SIG-M5 treated with dmso at 0.1 percent for 504 hours (cell line): ENCODE results near the gene PDZD2.
A peak's percentile ranks its signal among the peaks of the same experiment; 100 is the strongest.
"Not testable (repeated sequence)": the region's sequence is repeated elsewhere in the genome, so short reads cannot be mapped to it uniquely, and the experiment has no call there.

Experiments
- DNase-seq: peaks from one replicate; lab custom pipeline; 2025; ENCODE audit not compliant: unreplicated experiment; lab: John Stamatoyannopoulos, UW

PDZD2 gene

DNA sequence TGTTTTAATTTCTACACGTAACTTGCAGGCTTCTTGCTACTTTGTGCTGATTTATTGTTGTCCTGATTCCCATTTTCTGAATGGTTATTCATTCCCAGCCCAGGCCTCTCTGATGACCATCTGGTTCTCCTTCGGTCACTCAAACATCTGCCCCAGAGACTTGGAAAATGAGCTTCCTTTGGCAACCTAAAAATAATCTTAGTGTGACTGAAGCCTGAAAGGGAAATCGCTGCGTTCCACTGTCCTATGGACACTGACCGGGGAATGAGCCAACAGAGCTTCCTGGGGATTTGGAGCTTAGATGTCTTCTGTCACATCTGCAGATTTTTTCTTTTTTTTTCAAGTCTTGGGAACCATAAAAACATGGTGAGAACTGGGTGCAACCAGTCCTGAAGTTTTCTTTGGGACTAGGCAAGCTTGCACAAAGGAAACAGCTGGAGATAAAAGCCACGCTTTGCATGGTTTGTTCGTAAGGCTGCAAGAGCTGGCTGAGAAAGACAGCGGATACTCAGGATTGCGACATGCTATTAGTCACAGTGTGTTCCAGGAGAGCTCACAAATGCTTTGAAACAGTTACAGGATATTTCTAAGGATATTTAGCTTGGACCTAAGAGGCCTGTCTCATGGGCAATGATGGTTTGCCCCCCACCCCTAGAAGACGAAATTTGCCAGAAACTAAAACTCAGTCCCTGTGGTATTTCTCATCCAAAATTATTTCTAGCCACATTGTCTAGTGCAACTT lies 389.0 kb downstream of the PDZD2 start:
- DNase-seq, result peak; percentile 97

GRCh38 chr5:32029261-32029660 lies 390.3 kb downstream of the PDZD2 start:
- no peak for DNase-seq

GRCh38 chr5:32029781-32030180 lies 390.9 kb downstream of the PDZD2 start:
- DNase-seq, result no peak

DNA sequence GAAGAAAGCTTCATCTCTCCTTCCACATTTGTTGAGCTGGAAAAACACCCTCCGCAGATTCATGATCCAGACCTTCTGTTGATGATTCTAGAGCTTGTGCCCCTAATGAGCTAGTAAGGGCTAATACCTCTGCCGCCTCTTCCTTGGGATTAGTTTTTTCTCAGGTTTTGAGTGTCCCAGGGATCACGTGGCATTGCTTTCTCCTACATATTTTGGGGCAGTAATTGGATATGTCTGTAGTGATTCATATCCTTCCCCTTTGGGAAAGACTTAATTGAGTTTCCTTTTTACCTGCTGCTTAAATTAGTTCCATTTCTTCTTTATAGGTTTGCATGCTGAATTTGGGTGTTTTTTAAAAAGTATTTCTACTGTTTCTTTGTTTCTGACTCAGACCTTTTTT lies 391.3 kb downstream of the PDZD2 start:
- no peak for DNase-seq

DNA sequence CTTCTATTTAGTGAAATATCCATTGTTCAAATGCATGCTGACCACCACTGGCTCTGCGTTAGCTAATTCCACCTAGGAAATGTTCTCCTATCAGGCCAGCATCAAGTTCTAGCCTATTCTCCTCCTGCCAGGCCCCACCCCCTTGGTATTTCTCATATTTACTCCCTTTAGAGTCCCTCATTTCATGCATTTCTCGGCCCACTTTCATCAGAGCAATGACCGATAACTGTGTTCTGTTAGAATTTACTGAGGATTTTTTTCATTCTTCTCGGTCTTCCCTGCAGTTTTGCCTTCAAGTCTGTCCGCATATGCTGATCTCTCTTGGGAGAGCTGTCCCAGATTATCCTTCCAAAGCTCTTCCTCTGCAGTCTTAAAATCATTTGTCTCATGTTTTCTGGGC lies 391.8 kb downstream of the PDZD2 start:
- DNase-seq, result no peak

- DNase-seq, result peak; percentile 25
These were observed 392.2 kb downstream of the PDZD2 start for GRCh38 chr5:32031089-32031488.

- DNase-seq, result no peak
These were observed 399.6 kb downstream of the PDZD2 start for GRCh38 chr5:32038523-32038922.

- not testable (repeated sequence) for DNase-seq
These were observed 400.2 kb downstream of the PDZD2 start for GRCh38 chr5:32039133-32039532.

DNA sequence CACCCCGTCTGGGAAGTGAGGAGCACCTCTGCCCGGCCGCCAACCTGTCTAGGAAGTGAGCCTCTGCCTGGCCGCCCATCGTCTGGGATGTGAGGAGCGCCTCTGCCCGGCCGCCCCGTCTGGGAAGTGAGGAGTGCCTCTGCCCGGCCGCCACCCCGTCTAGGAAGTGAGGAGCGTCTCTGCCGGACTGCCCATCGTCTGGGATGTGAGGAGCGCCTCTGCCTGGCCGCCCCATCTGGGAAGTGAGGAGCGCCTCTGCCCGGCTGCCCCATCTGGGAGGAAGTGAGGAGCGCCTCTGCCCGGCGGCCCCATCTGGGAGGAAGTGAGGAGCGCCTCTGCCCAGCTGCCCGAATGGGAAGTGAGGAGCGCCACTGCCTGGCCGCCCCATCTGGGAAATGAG lies 400.7 kb downstream of the PDZD2 start:
- not testable (repeated sequence) for DNase-seq

- DNase-seq, result not testable (repeated sequence)
These were observed 401.3 kb downstream of the PDZD2 start for GRCh38 chr5:32040181-32040695.

DNA sequence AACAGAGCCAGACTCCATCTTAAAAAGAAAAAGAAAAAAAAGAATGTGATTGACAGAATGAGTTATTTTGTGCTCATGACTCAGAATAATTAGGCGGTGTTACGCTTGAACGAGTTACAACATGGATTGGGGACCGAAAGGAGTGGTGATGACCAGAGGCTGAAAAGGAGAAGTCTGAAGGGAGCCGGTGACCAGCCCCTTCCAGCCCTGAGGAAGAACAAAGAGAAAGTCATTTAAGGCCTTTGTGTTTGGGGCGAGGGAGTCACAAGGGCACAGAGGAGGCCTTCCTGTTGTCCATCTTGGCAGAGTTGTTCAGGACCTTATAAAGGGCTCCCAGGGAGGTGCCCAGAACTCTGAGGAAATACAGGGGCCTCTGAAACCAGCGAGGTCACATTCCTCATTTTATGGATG lies 403.6 kb downstream of the PDZD2 start:
- DNase-seq, result peak; percentile 37

DNA sequence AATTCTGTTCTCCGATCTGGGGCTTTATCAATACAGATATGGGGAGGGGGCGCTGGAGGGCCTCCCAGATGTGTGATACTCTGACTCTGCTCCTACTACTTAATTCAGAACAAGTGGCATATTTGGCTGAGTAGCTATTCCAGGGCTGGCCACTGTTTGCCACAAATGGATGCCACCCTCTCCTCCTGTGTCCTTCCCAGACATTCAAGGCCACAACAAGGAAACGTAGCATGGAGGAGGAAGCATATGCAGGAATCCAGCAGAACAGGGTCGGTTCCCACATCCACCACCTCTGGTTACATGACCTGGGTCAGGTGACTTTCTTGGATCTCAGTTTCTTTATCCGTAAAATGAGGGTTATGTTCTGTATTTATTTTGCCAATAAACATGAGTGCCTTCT lies 404.2 kb downstream of the PDZD2 start:
- no peak for DNase-seq

GRCh38 chr5:32044434-32044833 lies 405.5 kb downstream of the PDZD2 start:
- no peak for DNase-seq

DNA sequence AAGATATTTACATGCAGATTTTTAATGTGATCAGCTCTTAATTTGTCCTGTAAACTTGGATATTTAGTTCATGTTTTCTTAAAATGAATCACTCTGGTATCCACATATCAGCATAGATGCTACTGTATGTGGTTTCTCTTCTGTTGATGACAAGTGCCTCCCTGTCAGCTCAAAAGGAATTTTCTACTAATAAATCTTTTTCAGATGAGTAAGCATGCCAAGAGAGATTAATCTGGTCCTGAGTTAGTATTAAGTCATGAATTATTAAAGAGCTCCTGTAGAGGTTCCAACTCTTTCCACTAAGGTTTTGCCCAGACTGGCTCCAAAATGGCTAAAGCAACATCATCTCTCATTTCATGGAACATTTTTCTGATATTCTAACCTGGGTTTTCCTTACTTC lies 406.0 kb downstream of the PDZD2 start:
- no peak for DNase-seq

DNA sequence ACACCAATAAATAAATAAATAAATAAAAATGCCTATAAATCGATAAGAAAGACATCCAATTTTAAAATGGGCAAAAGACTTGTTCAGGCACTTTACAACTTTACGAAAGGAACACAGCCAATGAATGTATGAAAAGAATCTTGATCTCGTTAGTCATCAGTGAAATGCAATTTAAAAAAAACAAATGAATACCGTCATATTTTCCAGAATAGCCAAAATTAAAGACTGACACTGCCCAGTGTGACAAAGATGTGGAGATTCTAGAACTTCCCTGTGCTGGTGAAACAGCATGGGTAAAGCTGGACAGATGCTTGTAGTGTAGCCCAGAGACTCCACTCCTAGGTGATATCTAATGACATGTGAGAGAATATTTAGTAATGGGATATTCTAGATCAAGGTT lies 408.1 kb downstream of the PDZD2 start:
- no peak for DNase-seq

DNA sequence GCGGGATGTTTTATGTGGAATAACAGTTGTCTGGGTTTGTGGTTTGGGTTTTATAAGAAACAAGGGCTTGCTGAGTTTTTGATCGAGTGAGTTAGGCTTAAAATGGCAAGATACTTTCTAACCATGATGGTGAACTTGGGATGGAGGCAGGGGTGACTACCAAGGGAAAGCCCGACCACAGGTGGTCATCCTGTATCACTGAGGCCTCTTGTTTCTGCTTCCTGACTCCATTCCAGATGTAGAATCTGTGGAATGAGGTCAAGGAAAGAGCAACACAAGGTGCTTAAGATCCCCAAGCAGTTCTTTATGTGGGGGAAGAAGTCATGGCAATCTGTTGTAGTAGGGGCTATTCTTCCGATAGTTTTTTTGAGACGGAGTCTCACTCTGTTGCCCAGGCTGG lies 412.9 kb downstream of the PDZD2 start:
- DNase-seq, result no peak

- no peak for DNase-seq
These were observed 417.2 kb downstream of the PDZD2 start for GRCh38 chr5:32055891-32056866.

- peak; percentile 17 for DNase-seq
These were observed 418.5 kb downstream of the PDZD2 start for GRCh38 chr5:32057187-32058096.

GRCh38 chr5:32058101-32058500 lies 419.2 kb downstream of the PDZD2 start:
- no peak for DNase-seq

GRCh38 chr5:32058997-32059396 lies 420.1 kb downstream of the PDZD2 start:
- DNase-seq, result no peak
